Measurements from ENCODE around the gene LONP2.

- TF ChIP-seq CTCF (IDR thresholded peaks at IDR 0.05) (no peak), POLR2A (IDR thresholded peaks at IDR 0.05) (no peak)
Observed at GRCh38 chr16:48210747-48211146, 33.4 kb upstream of the LONP2 start.
